Glutamatergic neuron (in vitro differentiated cells): ENCODE results near the gene NT5DC3. TPM values are rescaled to one million over a fixed set of nuclear protein-coding genes. Genes with fewer than 3 reads are reported as not detected.

ENCODE experiments used
- DNase-seq: peaks from one replicate; pipeline ENCODE4 v3.0.0; 2022
- H3K27ac Mint-ChIP-seq: one replicate; pipeline ENCODE4 v1.8.0; 2020; ENCODE audit warnings: mild to moderate bottlenecking, mixed read lengths, inconsistent platforms; ENCODE audit not compliant: unreplicated experiment
- H3K27me3 Mint-ChIP-seq: one replicate; pipeline ENCODE4 v1.8.0; 2020; ENCODE audit warnings: mild to moderate bottlenecking, moderate library complexity, mixed read lengths, inconsistent platforms; ENCODE audit not compliant: unreplicated experiment
- H3K36me3 Mint-ChIP-seq: one replicate; pipeline ENCODE4 v1.8.0; 2020; ENCODE audit warnings: mild to moderate bottlenecking, mixed read lengths, inconsistent platforms; ENCODE audit not compliant: unreplicated experiment
- H3K4me1 Mint-ChIP-seq: one replicate; pipeline ENCODE4 v1.8.0; 2020; ENCODE audit warnings: mild to moderate bottlenecking, low read depth, mixed read lengths, inconsistent platforms; ENCODE audit not compliant: unreplicated experiment
- H3K4me3 Mint-ChIP-seq: one replicate; pipeline ENCODE4 v1.8.0; 2020; ENCODE audit warnings: mild to moderate bottlenecking, mixed read lengths, inconsistent platforms; ENCODE audit not compliant: unreplicated experiment
- H3K9me3 Mint-ChIP-seq: one replicate; pipeline ENCODE4 v1.8.0; 2020; ENCODE audit warnings: mild to moderate bottlenecking, moderate library complexity, mixed read lengths, inconsistent platforms; ENCODE audit not compliant: unreplicated experiment
- total RNA-seq: library from RNA; stranded (reverse); fragmentation: NEBNext Ultra II Directional; extraction: Animal tissue kit (Norgen Biotek cat#: 25700); gene quantifications from one replicate; pipeline ENCODE4 v1.2.1, GENCODE V29; 2021; ENCODE audit not compliant: unreplicated experiment
- TF ChIP-seq, protein P1 (sequence below): fragments of 200-600 bp; sonication (generic); IDR thresholded peaks from one replicate; pipeline ENCODE4 v1.5.0; 2021; ENCODE audit not compliant: partially characterized antibody, unreplicated experiment

Gene NT5DC3
- total RNA-seq, 1 donor from 2014 or later, result 2.1 TPM

DNA sequence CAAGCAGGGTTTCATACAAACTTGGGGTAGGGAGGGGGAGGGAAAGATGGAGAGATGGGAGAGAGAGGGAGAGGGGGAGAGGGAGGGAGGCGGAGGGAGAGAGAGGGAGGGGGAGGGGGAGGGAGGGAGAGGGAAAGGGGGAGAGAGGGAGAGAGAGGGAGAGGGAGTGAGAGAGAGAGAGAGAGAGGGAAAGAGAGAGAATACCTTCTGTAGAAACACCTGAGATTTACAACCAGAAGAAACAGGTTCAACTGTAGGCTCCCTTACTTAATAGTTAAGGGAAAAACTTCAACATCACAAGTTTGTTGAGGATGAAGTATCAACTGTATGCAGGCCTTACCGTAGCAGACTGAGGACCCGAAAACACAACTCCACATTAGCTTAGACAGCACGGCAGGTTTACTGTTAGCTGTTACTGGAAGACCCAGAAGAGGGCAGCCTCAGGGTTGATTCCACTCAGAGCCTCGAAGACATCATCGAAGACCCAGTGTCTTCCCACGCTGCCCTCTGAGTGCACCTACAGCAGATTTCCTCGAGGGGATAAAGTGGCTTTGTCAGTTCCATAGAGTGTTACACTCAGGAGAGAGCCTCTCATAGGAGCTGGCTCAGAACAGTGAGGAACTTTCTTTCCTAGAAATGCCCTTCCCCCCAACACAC lies 72.4 kb downstream of the NT5DC3 start:
- no peak for DNase-seq
- Mint-ChIP-seq H3K4me3 (no peak overlapping the region), H3K4me1 (peaks cover 4% of the 10 kb centered on the region), H3K27ac (no peak overlapping the region), H3K27me3 (no peaks in the 10 kb centered on the region), H3K9me3 (peaks cover 1% of the 10 kb centered on the region), H3K36me3 (no peaks in the 10 kb centered on the region)
- TF ChIP-seq, protein P1, sequence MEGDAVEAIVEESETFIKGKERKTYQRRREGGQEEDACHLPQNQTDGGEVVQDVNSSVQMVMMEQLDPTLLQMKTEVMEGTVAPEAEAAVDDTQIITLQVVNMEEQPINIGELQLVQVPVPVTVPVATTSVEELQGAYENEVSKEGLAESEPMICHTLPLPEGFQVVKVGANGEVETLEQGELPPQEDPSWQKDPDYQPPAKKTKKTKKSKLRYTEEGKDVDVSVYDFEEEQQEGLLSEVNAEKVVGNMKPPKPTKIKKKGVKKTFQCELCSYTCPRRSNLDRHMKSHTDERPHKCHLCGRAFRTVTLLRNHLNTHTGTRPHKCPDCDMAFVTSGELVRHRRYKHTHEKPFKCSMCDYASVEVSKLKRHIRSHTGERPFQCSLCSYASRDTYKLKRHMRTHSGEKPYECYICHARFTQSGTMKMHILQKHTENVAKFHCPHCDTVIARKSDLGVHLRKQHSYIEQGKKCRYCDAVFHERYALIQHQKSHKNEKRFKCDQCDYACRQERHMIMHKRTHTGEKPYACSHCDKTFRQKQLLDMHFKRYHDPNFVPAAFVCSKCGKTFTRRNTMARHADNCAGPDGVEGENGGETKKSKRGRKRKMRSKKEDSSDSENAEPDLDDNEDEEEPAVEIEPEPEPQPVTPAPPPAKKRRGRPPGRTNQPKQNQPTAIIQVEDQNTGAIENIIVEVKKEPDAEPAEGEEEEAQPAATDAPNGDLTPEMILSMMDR, result no peak

GRCh38 chr12:103766028-103766427 lies 75.0 kb downstream of the NT5DC3 start:
- H3K36me3 Mint-ChIP-seq, result no peaks in the 10 kb centered on the region
- DNase-seq, result no peak
- H3K27me3 Mint-ChIP-seq, result no peaks in the 10 kb centered on the region
- H3K4me3 Mint-ChIP-seq, result no peak overlapping the region
- peaks cover 4% of the 10 kb centered on the region for H3K4me1 Mint-ChIP-seq
- H3K27ac Mint-ChIP-seq, result no peak overlapping the region
- peaks cover 1% of the 10 kb centered on the region for H3K9me3 Mint-ChIP-seq
- TF ChIP-seq, protein P1, result no peak

GRCh38 chr12:103765322-103765721 lies 75.7 kb downstream of the NT5DC3 start:
- TF ChIP-seq, protein P1, result no peak
- peaks cover 4% of the 10 kb centered on the region for H3K4me1 Mint-ChIP-seq
- DNase-seq, result no peak
- H3K4me3 Mint-ChIP-seq, result no peak overlapping the region
- no peaks in the 10 kb centered on the region for H3K36me3 Mint-ChIP-seq
- H3K27me3 Mint-ChIP-seq, result no peaks in the 10 kb centered on the region
- no peak overlapping the region for H3K27ac Mint-ChIP-seq
- peaks cover 3% of the 10 kb centered on the region for H3K9me3 Mint-ChIP-seq

- TF ChIP-seq, protein P1, result no peak
- H3K27me3 Mint-ChIP-seq, result no peaks in the 10 kb centered on the region
- H3K4me1 Mint-ChIP-seq, result no peaks in the 10 kb centered on the region
- H3K36me3 Mint-ChIP-seq, result no peaks in the 10 kb centered on the region
- DNase-seq, result no peak
- H3K9me3 Mint-ChIP-seq, result peaks cover 3% of the 10 kb centered on the region
- no peak overlapping the region for H3K4me3 Mint-ChIP-seq
- no peak overlapping the region for H3K27ac Mint-ChIP-seq
Measured at GRCh38 chr12:103762473-103762872, 78.6 kb downstream of the NT5DC3 start.

DNA sequence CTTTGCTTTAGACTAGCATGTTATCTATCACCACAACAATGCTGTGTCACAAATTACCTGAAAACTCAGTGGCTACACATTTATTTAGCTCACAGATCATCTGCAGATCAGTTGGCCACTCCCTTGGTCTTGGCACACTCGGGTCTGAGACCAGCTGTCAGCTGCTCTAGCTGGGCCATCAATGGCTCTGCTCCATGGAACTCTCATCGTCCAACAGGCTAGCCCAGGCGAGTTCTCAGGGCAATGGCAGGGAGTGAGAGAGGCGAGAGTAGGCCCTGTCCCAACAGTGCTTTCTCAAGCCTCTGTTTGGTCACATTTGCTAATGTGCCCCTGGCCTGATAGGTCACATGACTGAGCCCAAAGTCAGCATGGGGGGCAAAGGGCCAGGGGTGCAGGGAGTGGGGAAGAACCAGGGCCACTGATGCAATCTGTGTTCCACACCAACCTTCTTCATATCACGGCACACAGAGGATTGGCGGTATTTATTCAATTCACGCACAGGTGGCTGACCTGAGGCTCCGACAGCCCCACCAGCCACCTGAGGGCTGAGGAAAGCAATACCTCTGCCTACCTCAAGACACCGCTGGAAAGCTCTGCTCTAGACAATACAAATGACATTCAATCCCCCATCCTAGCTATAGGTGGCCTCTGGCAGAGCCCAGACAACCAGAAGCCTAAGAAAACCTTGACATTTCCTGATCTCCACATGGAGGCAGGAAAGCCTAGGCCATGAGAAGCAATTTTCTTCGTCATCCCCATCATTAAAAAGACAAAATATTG lies 82.5 kb downstream of the NT5DC3 start:
- Mint-ChIP-seq H3K27ac (no peak overlapping the region), H3K27me3 (no peaks in the 10 kb centered on the region), H3K4me1 (no peaks in the 10 kb centered on the region), H3K9me3 (peaks cover 3% of the 10 kb centered on the region), H3K36me3 (no peaks in the 10 kb centered on the region), H3K4me3 (no peak overlapping the region)
- TF ChIP-seq, protein P1, result no peak
- no peak for DNase-seq
